Astrocyte (in vitro differentiated cells and primary cell): ENCODE data around the gene COL5A1. TPM values are rescaled to one million over a fixed set of nuclear protein-coding genes. Genes with fewer than 3 reads are reported as not detected.

ENCODE experiments used
- DNase-seq: peaks from one replicate; pipeline ENCODE4 v3.0.0-alpha.2; 2010; ENCODE audit warnings: low read depth
- FAIRE-seq: peaks from 2 replicates; lab custom pipeline; 2011; peaks lifted over from hg19 to GRCh38; lab: Jason Lieb, UNC
- H2AFZ ChIP-seq: 2 replicates; pipeline ENCODE4 v1.6.0; 2012; ENCODE audit warnings: low read depth, low read length, inconsistent platforms
- H3K27ac ChIP-seq: 2 replicates; pipeline ENCODE4 v1.5.1; 2011; ENCODE audit warnings: low read depth, low read length, inconsistent platforms
- H3K27me3 ChIP-seq: 2 replicates; pipeline ENCODE4 v1.6.0; 2011; ENCODE audit warnings: low read length, inconsistent platforms; ENCODE audit not compliant: insufficient read depth
- H3K36me3 ChIP-seq: 2 replicates; pipeline ENCODE4 v1.5.1; 2011; ENCODE audit warnings: low read length, inconsistent platforms; ENCODE audit not compliant: insufficient read depth
- H3K4me1 ChIP-seq: 2 replicates; pipeline ENCODE4 v1.5.1; 2011; ENCODE audit warnings: low read length, inconsistent platforms; ENCODE audit not compliant: insufficient read depth
- H3K4me2 ChIP-seq: 2 replicates; pipeline ENCODE4 v1.6.0; 2012; ENCODE audit warnings: low read length, inconsistent platforms
- H3K4me3 ChIP-seq: 2 replicates; pipeline ENCODE4 v1.5.1; 2011; ENCODE audit warnings: low read depth, mild to moderate bottlenecking, low read length, inconsistent platforms; ENCODE audit not compliant: insufficient read depth
- H3K79me2 ChIP-seq: 2 replicates; pipeline ENCODE4 v1.6.0; 2012; ENCODE audit warnings: mild to moderate bottlenecking, low read length, inconsistent platforms; ENCODE audit not compliant: insufficient read depth
- H3K9ac ChIP-seq: 2 replicates; pipeline ENCODE4 v1.6.0; 2012; ENCODE audit warnings: mild to moderate bottlenecking, low read length, inconsistent platforms
- H3K9me3 ChIP-seq: 2 replicates; pipeline ENCODE4 v1.5.1; 2012; ENCODE audit warnings: low read depth, mild to moderate bottlenecking, low read length, inconsistent platforms; ENCODE audit not compliant: insufficient read depth
- H4K20me1 ChIP-seq: 2 replicates; pipeline ENCODE4 v1.6.0; 2012; ENCODE audit warnings: low read length, inconsistent platforms; ENCODE audit not compliant: insufficient read depth
- H3K27ac Mint-ChIP-seq: one replicate; pipeline ENCODE4 v1.8.0; 2021; ENCODE audit warnings: mild to moderate bottlenecking, mixed read lengths; ENCODE audit not compliant: unreplicated experiment
- H3K27me3 Mint-ChIP-seq: one replicate; pipeline ENCODE4 v1.8.0; 2021; ENCODE audit warnings: low read depth, mixed read lengths; ENCODE audit not compliant: unreplicated experiment
- H3K36me3 Mint-ChIP-seq: one replicate; pipeline ENCODE4 v1.8.0; 2021; ENCODE audit warnings: low read depth, mixed read lengths; ENCODE audit not compliant: unreplicated experiment
- H3K4me1 Mint-ChIP-seq: one replicate; pipeline ENCODE4 v1.8.0; 2021; ENCODE audit warnings: low read depth, mixed read lengths; ENCODE audit not compliant: unreplicated experiment
- H3K4me3 Mint-ChIP-seq: one replicate; pipeline ENCODE4 v1.8.0; 2021; ENCODE audit warnings: mild to moderate bottlenecking, moderate library complexity, mixed read lengths; ENCODE audit not compliant: unreplicated experiment
- H3K9me3 Mint-ChIP-seq: one replicate; pipeline ENCODE4 v1.8.0; 2021; ENCODE audit warnings: mild to moderate bottlenecking, mixed read lengths; ENCODE audit not compliant: unreplicated experiment
- EZH2 ChIP-seq: IDR thresholded peaks from 2 replicates; pipeline ENCODE4 v1.6.1; 2012; ENCODE audit warnings: mild to moderate bottlenecking, low read length, inconsistent platforms; ENCODE audit not compliant: insufficient read depth
- total RNA-seq: library from RNA; stranded (reverse); gene quantifications from 2 replicates; pipeline ENCODE4 v1.2.1, GENCODE V29; 2021
- TF ChIP-seq, protein P1 (sequence below): IDR thresholded peaks from 2 replicates; pipeline ENCODE4 v1.5.1; 2011; ENCODE audit warnings: low read depth, mild to moderate bottlenecking, inconsistent platforms, low read length, moderate library complexity; ENCODE audit not compliant: insufficient read depth

COL5A1 gene
- total RNA-seq, 1 donor from 2014 or later = 1,055 TPM

DNA sequence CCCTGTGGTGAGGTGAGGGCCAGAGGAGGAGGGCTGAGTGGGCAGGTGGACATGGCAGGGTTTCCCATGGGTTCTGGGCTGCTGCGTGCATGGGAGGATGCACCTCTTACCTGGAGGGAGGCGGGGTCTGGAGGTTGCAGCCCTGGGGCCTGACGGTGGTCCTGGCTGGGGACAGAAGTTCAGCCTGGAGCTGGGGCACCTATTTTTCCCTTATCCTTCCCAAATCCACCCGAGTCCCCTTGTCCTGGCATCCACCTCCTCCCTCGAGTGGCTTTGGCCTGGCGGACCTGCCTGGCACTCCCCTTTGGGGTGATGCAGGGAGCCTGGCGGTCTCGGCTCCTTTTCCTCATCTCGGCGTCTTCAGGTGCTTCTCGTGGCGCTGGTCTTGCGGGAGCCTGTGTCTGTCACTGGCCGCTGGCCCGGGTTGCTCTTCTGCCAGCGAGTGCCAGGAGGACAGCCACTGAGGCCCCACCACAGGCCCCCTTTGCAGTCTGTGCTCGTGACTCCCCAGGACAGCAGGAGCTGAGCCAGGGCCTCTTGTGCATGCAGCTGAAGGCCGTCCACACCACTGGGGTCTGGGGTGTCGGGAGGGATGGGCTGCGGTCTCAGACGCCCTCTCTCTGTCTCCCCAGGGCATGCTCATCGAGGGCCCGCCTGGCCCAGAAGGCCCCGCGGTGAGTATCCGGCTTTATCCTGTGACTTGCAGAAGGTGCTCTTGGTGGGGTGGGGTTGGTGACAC, 96.4 kb downstream of the COL5A1 start:
- Histone ChIP-seq H3K9me3 (no peaks in the 10 kb centered on the region), H2AFZ (no peak overlapping the region), H3K36me3 (peaks cover 54% of the 10 kb centered on the region), H3K9ac (no peak overlapping the region), H3K27me3 (no peaks in the 10 kb centered on the region), H3K4me1 (peaks cover 15% of the 10 kb centered on the region), H3K27ac (no peak overlapping the region), H3K79me2 (peaks cover 53% of the 10 kb centered on the region), H4K20me1 (peaks cover 100% of the 10 kb centered on the region), H3K4me3 (no peak overlapping the region), H3K4me2 (no peak overlapping the region)
- FAIRE-seq = no peak
- Mint-ChIP-seq H3K4me1 (peaks cover 37% of the 10 kb centered on the region), H3K27ac (peak overlapping the region; percentile 53), H3K36me3 (peaks cover 23% of the 10 kb centered on the region), H3K4me3 (no peak overlapping the region), H3K27me3 (no peaks in the 10 kb centered on the region), H3K9me3 (peaks cover 2% of the 10 kb centered on the region)
- TF ChIP-seq EZH2 = no peak
- TF ChIP-seq, protein P1, sequence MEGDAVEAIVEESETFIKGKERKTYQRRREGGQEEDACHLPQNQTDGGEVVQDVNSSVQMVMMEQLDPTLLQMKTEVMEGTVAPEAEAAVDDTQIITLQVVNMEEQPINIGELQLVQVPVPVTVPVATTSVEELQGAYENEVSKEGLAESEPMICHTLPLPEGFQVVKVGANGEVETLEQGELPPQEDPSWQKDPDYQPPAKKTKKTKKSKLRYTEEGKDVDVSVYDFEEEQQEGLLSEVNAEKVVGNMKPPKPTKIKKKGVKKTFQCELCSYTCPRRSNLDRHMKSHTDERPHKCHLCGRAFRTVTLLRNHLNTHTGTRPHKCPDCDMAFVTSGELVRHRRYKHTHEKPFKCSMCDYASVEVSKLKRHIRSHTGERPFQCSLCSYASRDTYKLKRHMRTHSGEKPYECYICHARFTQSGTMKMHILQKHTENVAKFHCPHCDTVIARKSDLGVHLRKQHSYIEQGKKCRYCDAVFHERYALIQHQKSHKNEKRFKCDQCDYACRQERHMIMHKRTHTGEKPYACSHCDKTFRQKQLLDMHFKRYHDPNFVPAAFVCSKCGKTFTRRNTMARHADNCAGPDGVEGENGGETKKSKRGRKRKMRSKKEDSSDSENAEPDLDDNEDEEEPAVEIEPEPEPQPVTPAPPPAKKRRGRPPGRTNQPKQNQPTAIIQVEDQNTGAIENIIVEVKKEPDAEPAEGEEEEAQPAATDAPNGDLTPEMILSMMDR = no peak
- no peak for DNase-seq

GRCh38 chr9:134738869-134739659, 97.5 kb downstream of the COL5A1 start:
- Histone ChIP-seq H4K20me1 (peaks cover 100% of the 10 kb centered on the region), H3K27me3 (no peaks in the 10 kb centered on the region), H3K4me1 (peaks cover 5% of the 10 kb centered on the region), H2AFZ (no peak overlapping the region), H3K9ac (no peak overlapping the region), H3K36me3 (peaks cover 56% of the 10 kb centered on the region), H3K27ac (no peak overlapping the region), H3K4me2 (no peak overlapping the region), H3K4me3 (no peak overlapping the region), H3K9me3 (no peaks in the 10 kb centered on the region), H3K79me2 (peaks cover 47% of the 10 kb centered on the region)
- Mint-ChIP-seq H3K4me3 (no peak overlapping the region), H3K9me3 (peaks cover 2% of the 10 kb centered on the region), H3K4me1 (peaks cover 33% of the 10 kb centered on the region), H3K27ac (peak overlapping the region; percentile 83), H3K36me3 (peaks cover 25% of the 10 kb centered on the region), H3K27me3 (no peaks in the 10 kb centered on the region)
- DNase-seq (no peak), FAIRE-seq (no peak)
- TF ChIP-seq, protein P1 = peak; percentile 47
- no peak for TF ChIP-seq EZH2
